ENCODE results near the gene SAMD10. TPM values are rescaled to one million over a fixed set of nuclear protein-coding genes. Genes with fewer than 3 reads are reported as not detected.
"Not testable (repeated sequence)": the region's sequence is repeated elsewhere in the genome, so short reads cannot be mapped to it uniquely, and the experiment has no call there.

SAMD10 gene
- polyA plus RNA-seq, 4 donors = 4.2 to 12.7 (median 7.2) TPM

GRCh38 chr20:63969838-63970713, 9.4 kb downstream of the SAMD10 start, which contains the start of gene ZNF512B:
Gene ZNF512B, minus strand, starts transcription at chr20:63969930. Its CDS starts 1,980 bp downstream, at chr20:63967950.
- DNase-seq (ENCODE audit: low read depth in 4 of 4, low spot score in 3 of 4) = no peak

GRCh38 chr20:63968928-63969760, 10.3 kb downstream of the SAMD10 start:
- DNase-seq (ENCODE audit: low read depth in 4 of 4, low spot score in 3 of 4) = no peak

- DNase-seq (ENCODE audit: low read depth in 4 of 4, low spot score in 3 of 4) = no peak
Observed at GRCh38 chr20:63968136-63968927, 11.1 kb downstream of the SAMD10 start.

- DNase-seq (ENCODE audit: low read depth in 4 of 4, low spot score in 3 of 4) = no peak
Observed at GRCh38 chr20:63967330-63968135, 11.9 kb downstream of the SAMD10 start.

- no peak for DNase-seq (ENCODE audit: low read depth in 4 of 4, low spot score in 3 of 4)
Observed at GRCh38 chr20:63966944-63967322, 12.5 kb downstream of the SAMD10 start.

- DNase-seq (ENCODE audit: low read depth in 4 of 4, low spot score in 3 of 4) = no peak
Observed at GRCh38 chr20:63966172-63966943, 13.1 kb downstream of the SAMD10 start.

GRCh38 chr20:63964412-63964811, 15.0 kb downstream of the SAMD10 start:
- DNase-seq (ENCODE audit: low read depth in 4 of 4, low spot score in 3 of 4) = no peak

GRCh38 chr20:63963784-63964301, 15.6 kb downstream of the SAMD10 start:
- no peak for DNase-seq (ENCODE audit: low read depth in 4 of 4, low spot score in 3 of 4)

- no peak for DNase-seq (ENCODE audit: low read depth in 4 of 4, low spot score in 3 of 4)
Observed at GRCh38 chr20:63963348-63963741, 16.1 kb downstream of the SAMD10 start.

GRCh38 chr20:63962426-63963347, 16.8 kb downstream of the SAMD10 start:
- DNase-seq (ENCODE audit: low read depth in 4 of 4, low spot score in 3 of 4) = no peak

- no peak for DNase-seq (ENCODE audit: low read depth in 4 of 4, low spot score in 3 of 4)
Observed at GRCh38 chr20:63961664-63962425, 17.6 kb downstream of the SAMD10 start.

GRCh38 chr20:63960654-63961621, 18.5 kb downstream of the SAMD10 start:
- not testable (repeated sequence) for DNase-seq (ENCODE audit: low read depth in 4 of 4, low spot score in 3 of 4)

- no peak for DNase-seq (ENCODE audit: low read depth in 4 of 4, low spot score in 3 of 4)
Observed at GRCh38 chr20:63959699-63960075, 19.8 kb downstream of the SAMD10 start.

- DNase-seq (ENCODE audit: low read depth in 4 of 4, low spot score in 3 of 4) = no peak
Observed at GRCh38 chr20:63958964-63959698, 20.3 kb downstream of the SAMD10 start.

- no peak for DNase-seq (ENCODE audit: low read depth in 4 of 4, low spot score in 3 of 4)
Observed at GRCh38 chr20:63958471-63958870, 21.0 kb downstream of the SAMD10 start.
